HUDEP-2 (cell line): ENCODE results near the gene ROBO4.

Experiments
- DNase-seq, 76 experiments: peaks; one replicate each; lab custom pipeline; 2025; ENCODE audit not compliant: unreplicated experiment in 76 of 76; lab: John Stamatoyannopoulos, UW

ROBO4 gene

DNA sequence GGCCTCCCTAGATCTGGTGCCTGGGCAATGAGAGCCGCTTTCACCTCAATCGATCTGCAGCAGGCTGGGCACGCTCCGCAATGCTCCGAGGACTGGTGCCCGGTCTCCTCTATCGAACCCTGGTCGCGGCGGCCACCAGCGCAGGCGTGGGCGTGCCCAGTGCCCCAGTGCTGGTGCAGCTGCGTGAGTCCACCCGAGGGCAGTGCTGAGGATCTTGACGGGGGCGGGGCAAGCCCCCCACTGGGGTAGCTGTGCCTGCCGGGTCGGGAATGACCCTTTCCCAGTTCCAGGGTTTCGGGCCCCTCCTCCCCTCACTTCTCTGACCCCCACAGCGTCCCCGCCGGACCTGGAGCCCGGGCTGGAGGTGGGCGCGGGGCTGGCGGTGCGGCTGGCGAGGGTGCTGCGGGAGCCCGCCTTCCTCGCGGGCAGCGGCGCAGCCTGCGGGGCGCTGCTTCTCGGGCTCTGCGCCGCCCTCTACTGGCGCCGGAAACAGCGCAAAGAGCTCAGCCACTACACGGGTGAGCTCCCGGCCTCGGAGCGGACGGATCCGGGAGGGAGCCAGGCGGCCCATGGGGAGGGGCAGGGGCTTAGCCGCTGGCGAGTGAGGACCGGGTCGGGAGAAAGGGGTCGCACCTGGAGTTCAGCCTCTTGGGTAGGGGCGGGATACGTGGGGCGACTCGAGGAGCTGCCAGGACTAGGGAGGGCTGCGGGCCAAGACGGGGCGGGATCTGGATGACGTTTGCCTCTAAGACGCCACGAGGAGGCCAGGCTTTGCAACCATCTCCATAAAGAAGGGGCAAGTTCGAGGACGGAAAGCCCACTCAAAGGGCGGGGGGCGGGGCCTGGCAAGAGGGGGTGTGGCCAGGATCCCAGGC is 21.5 kb downstream of the ROBO4 start:
- peak in 74 of 76 experiments; percentile 22 to 91 (median 75) for DNase-seq

- no peak for DNase-seq
Observed at GRCh38 chr11:124875401-124875800, 22.3 kb downstream of the ROBO4 start.

DNA sequence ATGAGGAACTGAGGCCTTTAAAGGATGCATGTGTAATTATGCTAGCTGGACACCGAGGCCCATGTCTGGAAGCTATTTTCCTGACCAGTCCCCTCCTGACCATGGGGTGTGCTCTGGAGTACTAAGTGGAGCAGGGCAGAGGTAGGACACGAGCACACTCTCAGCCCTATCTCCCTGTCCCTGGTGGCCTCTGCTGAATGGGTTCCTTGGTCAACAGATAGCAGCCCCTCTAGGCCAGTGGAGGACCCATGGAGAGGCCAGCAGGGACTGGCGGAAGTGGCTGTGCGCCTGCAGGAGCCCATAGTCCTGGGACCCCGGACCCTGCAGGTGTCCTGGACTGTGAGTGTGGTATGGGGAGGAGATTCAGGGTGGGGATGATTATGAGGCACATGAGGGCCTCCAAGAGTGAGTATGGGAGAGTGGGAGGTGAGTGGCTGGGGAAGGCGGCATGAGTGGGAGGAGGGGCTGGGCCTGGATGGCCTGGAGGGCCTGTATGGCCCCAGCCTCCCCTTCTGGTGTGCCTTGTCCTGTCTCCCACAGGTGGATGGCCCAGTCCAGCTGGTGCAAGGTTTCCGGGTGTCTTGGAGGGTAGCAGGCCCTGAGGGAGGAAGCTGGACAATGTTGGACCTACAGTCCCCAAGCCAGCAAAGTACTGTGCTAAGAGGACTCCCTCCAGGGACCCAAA is 23.0 kb downstream of the ROBO4 start:
- DNase-seq, result no peak

GRCh38 chr11:124873951-124874350 is 23.7 kb downstream of the ROBO4 start:
- DNase-seq, result no peak

DNA sequence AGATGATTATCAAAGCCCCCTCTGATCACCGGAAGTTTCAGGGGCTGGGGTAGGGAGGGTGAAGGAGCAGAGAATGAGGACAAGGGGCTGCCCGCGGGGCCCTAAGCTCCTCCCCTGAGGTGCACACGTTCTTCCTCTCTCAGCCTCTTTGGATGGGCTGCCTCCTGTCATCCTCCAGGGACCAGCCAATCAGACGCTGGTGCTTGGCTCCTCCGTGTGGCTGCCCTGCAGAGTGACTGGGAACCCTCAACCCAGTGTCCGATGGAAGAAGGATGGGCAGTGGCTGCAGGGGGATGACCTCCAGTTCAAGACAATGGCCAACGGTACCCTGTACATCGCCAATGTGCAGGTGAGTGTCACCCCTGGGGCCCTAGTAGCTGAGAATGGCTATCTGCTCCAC is 24.9 kb downstream of the ROBO4 start:
- no peak for DNase-seq

GRCh38 chr11:124872280-124872679 is 25.4 kb downstream of the ROBO4 start:
- no peak for DNase-seq

- DNase-seq, result no peak
Observed at GRCh38 chr11:124870430-124870829, 27.2 kb downstream of the ROBO4 start.

GRCh38 chr11:124869856-124870387 is 27.7 kb downstream of the ROBO4 start:
- no peak for DNase-seq

- DNase-seq, result no peak
Observed at GRCh38 chr11:124869331-124869730, 28.3 kb downstream of the ROBO4 start.

DNA sequence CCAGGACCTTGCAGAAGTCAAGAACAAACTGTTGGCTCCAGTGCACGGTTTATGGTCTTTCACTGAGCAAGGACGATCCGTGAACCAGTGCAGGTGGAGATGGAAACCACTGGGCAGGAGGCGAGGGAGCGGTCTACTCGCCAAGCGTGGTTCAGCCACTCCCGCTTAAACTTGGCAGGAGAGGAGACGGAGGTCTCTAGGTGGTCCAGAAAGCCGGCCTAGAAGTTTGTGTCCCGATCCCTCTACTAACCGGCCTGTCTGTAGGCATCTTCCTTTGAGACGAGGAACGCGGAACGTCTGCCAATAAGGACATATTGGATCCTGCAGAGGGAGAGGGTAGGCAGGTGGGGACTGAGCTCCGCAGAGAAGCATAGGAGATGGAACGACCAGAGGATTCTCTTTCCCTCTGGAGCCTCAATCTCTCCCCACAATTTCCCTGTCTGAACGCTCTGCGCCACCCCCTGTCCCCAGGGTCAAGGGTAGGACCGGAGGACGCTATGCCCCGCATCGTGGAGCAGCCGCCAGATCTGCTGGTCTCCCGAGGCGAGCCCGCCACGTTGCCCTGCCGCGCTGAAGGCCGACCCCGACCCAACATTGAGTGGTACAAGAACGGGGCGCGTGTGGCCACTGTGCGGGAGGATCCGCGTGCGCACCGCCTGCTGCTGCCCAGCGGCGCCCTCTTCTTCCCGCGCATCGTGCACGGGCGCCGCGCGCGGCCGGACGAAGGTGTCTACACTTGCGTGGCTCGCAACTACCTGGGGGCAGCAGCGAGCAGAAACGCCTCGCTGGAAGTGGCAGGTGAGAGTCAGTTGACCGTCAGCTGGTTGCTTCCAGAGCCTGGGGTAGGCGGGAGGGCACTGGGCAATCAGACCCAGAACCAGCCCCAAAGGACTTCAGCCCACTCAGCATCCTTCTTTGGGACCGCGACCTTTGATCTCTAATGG is 29.1 kb downstream of the ROBO4 start:
- DNase-seq, result no peak

DNA sequence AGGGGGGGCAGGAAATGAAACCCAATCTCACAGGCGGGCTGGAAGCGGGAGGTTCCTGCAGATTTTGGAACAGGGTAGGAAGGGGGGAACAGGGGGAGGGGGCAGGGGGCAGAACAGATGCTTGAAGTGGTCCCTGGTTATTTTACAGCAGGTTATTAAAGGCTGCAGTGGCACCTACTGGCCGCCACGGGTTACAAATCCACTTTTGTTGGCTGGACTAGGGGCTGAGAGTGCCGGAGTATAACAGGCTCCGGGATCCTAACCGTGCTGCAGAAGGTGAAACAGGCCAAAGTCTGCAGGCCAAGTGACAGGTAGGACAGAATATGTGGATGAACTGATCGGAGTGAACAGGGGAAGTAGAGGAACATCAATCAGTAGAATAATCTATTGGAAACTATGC is 30.0 kb downstream of the ROBO4 start:
- DNase-seq, result peak in 16 of 76 experiments; percentile 0 to 22 (median 8)

- DNase-seq, result peak in 35 of 76 experiments; percentile 2 to 55 (median 24)
Observed at GRCh38 chr11:124865902-124866851, 31.5 kb downstream of the ROBO4 start.

GRCh38 chr11:124865181-124865901 is 32.3 kb downstream of the ROBO4 start, which contains the start of gene ROBO3:
ROBO3 (plus strand) TSS chr11:124865432; CDS start chr11:124865578, 146 bp downstream.
- DNase-seq, result no peak

- no peak for DNase-seq
Observed at GRCh38 chr11:124864892-124865180, 32.8 kb downstream of the ROBO4 start.

GRCh38 chr11:124864176-124864891 is 33.3 kb downstream of the ROBO4 start:
- DNase-seq, result no peak

- no peak for DNase-seq
Observed at GRCh38 chr11:124863826-124864165, 33.9 kb downstream of the ROBO4 start.

DNA sequence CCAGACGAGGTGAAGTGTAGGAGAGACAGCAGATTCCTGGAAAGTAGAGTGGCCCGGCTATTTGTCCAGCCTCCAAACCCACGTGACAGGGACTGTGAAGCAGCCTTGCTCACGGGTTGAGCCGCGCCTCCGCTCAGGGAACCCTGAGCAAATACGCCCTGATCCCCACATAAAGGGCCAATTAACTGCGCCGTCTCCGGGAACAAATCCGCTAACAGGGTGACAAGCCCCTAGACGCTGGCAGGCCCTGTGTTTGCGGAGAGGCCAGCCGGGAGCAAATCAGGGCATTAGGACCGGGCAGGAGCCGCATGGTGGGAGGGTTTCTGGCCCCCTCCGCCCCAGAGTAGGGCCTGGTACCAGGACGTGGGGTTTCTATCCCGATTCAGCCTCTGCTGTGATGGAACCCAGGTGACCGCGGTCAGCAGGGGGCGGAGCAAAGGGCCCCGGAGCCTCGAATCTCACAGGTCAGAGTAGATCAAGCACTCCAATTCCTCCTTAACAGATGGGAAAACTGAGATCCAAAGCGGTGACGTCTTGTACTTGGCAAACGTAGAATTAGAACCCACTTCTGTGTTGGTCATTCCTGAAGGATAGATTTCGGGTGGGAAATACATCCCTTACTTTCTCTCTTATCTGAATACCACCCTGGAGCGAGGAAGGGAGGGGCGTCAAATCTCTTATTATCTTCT is 34.4 kb downstream of the ROBO4 start:
- DNase-seq, result no peak

- DNase-seq, result no peak
Observed at GRCh38 chr11:124861670-124862069, 36.0 kb downstream of the ROBO4 start.
